ENCODE results near the gene SLC29A1.

DNA sequence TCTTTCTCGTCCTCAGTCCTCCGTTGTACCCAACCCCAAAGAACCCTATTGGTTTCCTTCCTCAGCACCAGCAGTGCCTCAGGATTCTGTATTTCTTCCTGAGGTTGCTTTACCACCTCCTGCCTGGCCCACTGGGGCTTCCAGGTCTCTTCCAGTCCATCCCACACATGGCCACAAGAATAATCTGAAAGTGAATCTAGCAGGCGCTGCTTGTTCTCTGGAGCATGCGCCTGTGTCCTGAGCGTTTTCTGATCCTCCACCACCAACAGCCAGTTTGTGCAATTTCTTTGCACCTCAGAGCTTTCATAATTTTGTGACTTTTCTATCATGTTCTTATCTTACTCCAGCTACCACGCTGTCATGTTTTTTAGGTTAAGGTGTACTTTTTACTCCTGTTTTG, 11.9 kb downstream of the SLC29A1 start:
- TF ChIP-seq, protein P1, sequence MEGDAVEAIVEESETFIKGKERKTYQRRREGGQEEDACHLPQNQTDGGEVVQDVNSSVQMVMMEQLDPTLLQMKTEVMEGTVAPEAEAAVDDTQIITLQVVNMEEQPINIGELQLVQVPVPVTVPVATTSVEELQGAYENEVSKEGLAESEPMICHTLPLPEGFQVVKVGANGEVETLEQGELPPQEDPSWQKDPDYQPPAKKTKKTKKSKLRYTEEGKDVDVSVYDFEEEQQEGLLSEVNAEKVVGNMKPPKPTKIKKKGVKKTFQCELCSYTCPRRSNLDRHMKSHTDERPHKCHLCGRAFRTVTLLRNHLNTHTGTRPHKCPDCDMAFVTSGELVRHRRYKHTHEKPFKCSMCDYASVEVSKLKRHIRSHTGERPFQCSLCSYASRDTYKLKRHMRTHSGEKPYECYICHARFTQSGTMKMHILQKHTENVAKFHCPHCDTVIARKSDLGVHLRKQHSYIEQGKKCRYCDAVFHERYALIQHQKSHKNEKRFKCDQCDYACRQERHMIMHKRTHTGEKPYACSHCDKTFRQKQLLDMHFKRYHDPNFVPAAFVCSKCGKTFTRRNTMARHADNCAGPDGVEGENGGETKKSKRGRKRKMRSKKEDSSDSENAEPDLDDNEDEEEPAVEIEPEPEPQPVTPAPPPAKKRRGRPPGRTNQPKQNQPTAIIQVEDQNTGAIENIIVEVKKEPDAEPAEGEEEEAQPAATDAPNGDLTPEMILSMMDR (IDR thresholded peaks at IDR 0.05; ENCODE audit: insufficient read depth, low read length, poor library complexity, severe bottlenecking), result no peak
- TF ChIP-seq EZH2phosphoT487 (conservative IDR thresholded peaks at IDR 0.05; ENCODE audit: low read length), result no peak
